Measurements from ENCODE around the gene FBLN1. TPM values are rescaled to one million over a fixed set of nuclear protein-coding genes. Genes with fewer than 3 reads are reported as not detected.

FBLN1 gene
- total RNA-seq, 1 experiment from 2014 or later = 183 TPM

GRCh38 chr22:45585437-45585755 lies 82.7 kb downstream of the FBLN1 start:
- POLR2A ChIA-PET = no interaction called here
- CTCF ChIA-PET = no interaction called here

More at GRCh38 chr22:45585437-45585755, 82.7 kb downstream of the FBLN1 start:
- TF ChIP-seq TEAD1 (CRISPR knock-in tag; IDR thresholded peaks at IDR 0.05) (no peak), GRHL2 (CRISPR knock-in tag; IDR thresholded peaks at IDR 0.05; ENCODE audit: insufficient replicate concordance, severe bottlenecking) (no peak), NR1H2 (CRISPR knock-in tag; IDR thresholded peaks at IDR 0.05) (no peak), ERG (CRISPR knock-in tag; IDR thresholded peaks at IDR 0.05) (no peak), ZNF232 (CRISPR knock-in tag; IDR thresholded peaks at IDR 0.05) (no peak), ATF3 (CRISPR knock-in tag; conservative IDR thresholded peaks at IDR 0.05) (no peak), JUN (CRISPR knock-in tag; IDR thresholded peaks at IDR 0.05) (no peak), ARID4B (CRISPR knock-in tag; IDR thresholded peaks at IDR 0.05; ENCODE audit: borderline replicate concordance) (no peak), ATF2 (CRISPR knock-in tag; IDR thresholded peaks at IDR 0.05; ENCODE audit: borderline replicate concordance, low read depth) (no peak), ZNF396 (CRISPR knock-in tag; IDR thresholded peaks at IDR 0.05; ENCODE audit: borderline replicate concordance) (no peak), IRF1 (CRISPR knock-in tag; IDR thresholded peaks at IDR 0.05) (no peak), ZNF512 (CRISPR knock-in tag; IDR thresholded peaks at IDR 0.05; ENCODE audit: borderline replicate concordance) (no peak), PRRX2 (CRISPR knock-in tag; IDR thresholded peaks at IDR 0.05) (no peak), AFF4 (CRISPR knock-in tag; IDR thresholded peaks at IDR 0.05; ENCODE audit: borderline replicate concordance) (no peak), PRDM15 (CRISPR knock-in tag; IDR thresholded peaks at IDR 0.05) (no peak), ETV6 (CRISPR knock-in tag; IDR thresholded peaks at IDR 0.05) (no peak)
- H3K27ac Mint-ChIP-seq = no peak overlapping the region
- ATAC-seq (no peak), DNase-seq (ENCODE audit: low spot score) (no peak)
- H3K9me3 Mint-ChIP-seq = no peaks in the 10 kb centered on the region
- H3K36me3 Mint-ChIP-seq = no peaks in the 10 kb centered on the region
- H3K4me1 Mint-ChIP-seq = peaks cover 19% of the 10 kb centered on the region
- no peaks in the 10 kb centered on the region for H3K27me3 Mint-ChIP-seq (ENCODE audit: low read depth)
- no peak overlapping the region for H3K4me3 Mint-ChIP-seq
